H1 (cell line): ENCODE results near the gene FANK1. TPM values are rescaled to one million over a fixed set of nuclear protein-coding genes. Genes with fewer than 3 reads are reported as not detected.

Experiments
- ATF3 ChIP-seq: IDR thresholded peaks from 2 replicates; pipeline ENCODE4 v1.6.1; 2011; ENCODE audit warnings: low read depth, mild to moderate bottlenecking, low read length; ENCODE audit not compliant: insufficient read depth
- BRCA1 ChIP-seq: IDR thresholded peaks from 2 replicates; pipeline ENCODE4 v1.6.1; 2012; ENCODE audit warnings: low read depth, low read length, improper control_type of control experiment
- CHD7 ChIP-seq: fragments of 300-600 bp; sonication (generic); IDR thresholded peaks from 2 replicates; pipeline ENCODE4 v1.7.1; 2012; ENCODE audit warnings: low read length, moderate library complexity, mild to moderate bottlenecking, inconsistent platforms; ENCODE audit not compliant: insufficient replicate concordance
- JUN ChIP-seq: IDR thresholded peaks from 2 replicates; pipeline ENCODE4 v1.6.1; 2011; ENCODE audit warnings: low read depth, mild to moderate bottlenecking, improper control_type of control experiment, low read length
- JUND ChIP-seq: IDR thresholded peaks from 2 replicates; pipeline ENCODE4 v1.6.1; 2011; ENCODE audit warnings: mild to moderate bottlenecking, improper control_type of control experiment, low read length
- KDM1A ChIP-seq: fragments of 200-600, 300-600 bp; sonication (generic); IDR thresholded peaks from 2 replicates; pipeline ENCODE4 v1.7.1; 2016; ENCODE audit warnings: mild to moderate bottlenecking, low read length, borderline replicate concordance
- POLR2A ChIP-seq, 2 experiments: IDR thresholded peaks; 1 replicate in 1 of 2; 2 replicates in 1 of 2; pipeline ENCODE4 v1.6.1; 2011; ENCODE audit warnings: low read depth in 2 of 2, low read length in 2 of 2, mild to moderate bottlenecking in 2 of 2; ENCODE audit errors: control extremely low read depth in 1 of 2
- POLR2AphosphoS5 ChIP-seq: IDR thresholded peaks from 2 replicates; pipeline ENCODE4 v1.6.1; 2011; ENCODE audit warnings: low read depth, low read length
- RNF2 ChIP-seq: fragments of 200-900, 300-1000 bp; sonication (generic); IDR thresholded peaks from 2 replicates; pipeline ENCODE4 v1.7.1; 2016; ENCODE audit warnings: borderline replicate concordance, low read depth, mild to moderate bottlenecking, antibody characterized with exemption, low read length; ENCODE audit not compliant: poor library complexity, severe bottlenecking; ENCODE audit errors: missing control alignments
- SIX5 ChIP-seq: IDR thresholded peaks from 2 replicates; pipeline ENCODE4 v1.6.1; 2011; ENCODE audit warnings: mild to moderate bottlenecking, low read depth, low read length
- TAF1 ChIP-seq: IDR thresholded peaks from 2 replicates; pipeline ENCODE4 v1.6.1; 2011; ENCODE audit warnings: mild to moderate bottlenecking, low read depth, low read length
- polyA plus RNA-seq, 7 experiments: library from polyadenylated mRNA; depleted of rRNA in 3 of 7; stranded (reverse) in 5 of 7; unstranded in 2 of 7; fragments of >200 nt in 5 of 7; fragments of 200-250 nt in 2 of 7; gene quantifications; 1 replicate in 5 of 7; 2 replicates in 1 of 7; 4 replicates in 1 of 7; pipeline versions ENCODE4 v1.2.1 to v1.2.3, GENCODE V29; 2011 to 2013; ENCODE audit warnings: missing spikeins in 2 of 7, mixed read lengths in 2 of 7
- total RNA-seq: library from RNA; stranded (reverse); fragmentation: NEBNext Ultra II Directional; extraction: Animal tissue kit (Norgen Biotek cat#: 25700); gene quantifications from 2 replicates; pipeline ENCODE4 v1.2.1, GENCODE V29; 2021

FANK1 gene
- total and polyA plus RNA-seq, 2 of the 8 experiments (the other 6 are each of a cell fraction or from before 2014, with no cell fraction given), result 1.2 TPM; not detected in 1

- TF ChIP-seq CHD7 (no peak), TAF1 (no peak), BRCA1 (no peak), ATF3 (no peak), POLR2AphosphoS5 (no peak), KDM1A (no peak), POLR2A (IDR thresholded peaks at IDR 0.05; ENCODE audit: control extremely low read depth in 1 of 2, low read depth in 2 of 2, low read length in 2 of 2) (no peak), SIX5 (no peak), JUND (no peak), JUN (no peak), RNF2 (no peak)
Observed at GRCh38 chr10:126021833-126022500, 125.6 kb downstream of the FANK1 start (continued).
